TTC549 (cell line): Measurements from ENCODE around the gene ATR.
"Not testable (repeated sequence)": the region's sequence is repeated elsewhere in the genome, so short reads cannot be mapped to it uniquely, and the experiment has no call there.

Experiments
- FAIRE-seq: peaks from 2 replicates; lab custom pipeline; 2012; peaks lifted over from hg19 to GRCh38; lab: Jason Lieb, UNC

The ATR gene

GRCh38 chr3:142447301-142447851 is 131.2 kb downstream of the ATR start:
- no peak for FAIRE-seq

- no peak for FAIRE-seq
These were observed 132.7 kb downstream of the ATR start for GRCh38 chr3:142445816-142446254.

- no peak for FAIRE-seq
These were observed 134.2 kb downstream of the ATR start for GRCh38 chr3:142444343-142444742.

GRCh38 chr3:142443060-142443459 is 135.5 kb downstream of the ATR start:
- not testable (repeated sequence) for FAIRE-seq

- FAIRE-seq: not testable (repeated sequence)
These were observed 138.9 kb downstream of the ATR start for GRCh38 chr3:142439499-142440220.

- FAIRE-seq: not testable (repeated sequence)
These were observed 140.4 kb downstream of the ATR start for GRCh38 chr3:142438096-142438495.

GRCh38 chr3:142436951-142437585 is 141.5 kb downstream of the ATR start:
- FAIRE-seq: no peak

- FAIRE-seq: no peak
These were observed 144.0 kb downstream of the ATR start for GRCh38 chr3:142434503-142434902.

- FAIRE-seq: no peak
These were observed 145.4 kb downstream of the ATR start for GRCh38 chr3:142433110-142433509.

- FAIRE-seq: no peak
These were observed 149.0 kb downstream of the ATR start for GRCh38 chr3:142429582-142429981.

- no peak for FAIRE-seq
These were observed 153.8 kb downstream of the ATR start for GRCh38 chr3:142424754-142425153.

- FAIRE-seq: no peak
These were observed 159.5 kb downstream of the ATR start for GRCh38 chr3:142418926-142419592.

- FAIRE-seq: no peak
These were observed 161.2 kb downstream of the ATR start for GRCh38 chr3:142417302-142417701.

GRCh38 chr3:142400537-142400936 is 178.0 kb downstream of the ATR start:
- not testable (repeated sequence) for FAIRE-seq
